H1 (cell line): ENCODE results near the gene TXLNB. TPM values are rescaled to one million over a fixed set of nuclear protein-coding genes. Genes with fewer than 3 reads are reported as not detected.

ENCODE experiments used
- CTCF ChIA-PET: fragments of 300-600 bp; sonication (Branson Sonifier 250); formaldehyde crosslinking; loops from one replicate; lab custom pipeline; 2021; ENCODE audit not compliant: partially characterized antibody; lab: Charles Lee
- POLR2A ChIA-PET: fragments of 300-600 bp; sonication (Branson Sonifier 250); formaldehyde crosslinking; loops from one replicate; lab custom pipeline; 2021; ENCODE audit warnings: inconsistent platforms; ENCODE audit not compliant: partially characterized antibody; lab: Charles Lee
- DNase-seq, 2 experiments: peaks; one replicate each; pipeline versions ENCODE4 v3.0.0 to v3.0.0-alpha.2; 2010 to 2022; ENCODE audit warnings: low spot score in 2 of 2, low read depth in 1 of 2, mixed read lengths in 1 of 2
- FAIRE-seq: peaks from 2 replicates; lab custom pipeline; 2011; peaks lifted over from hg19 to GRCh38; lab: Jason Lieb, UNC
- H2AFZ ChIP-seq: 2 replicates; pipeline ENCODE4 v1.8.1; 2012; ENCODE audit warnings: low read length, inconsistent platforms
- H2AK5ac ChIP-seq: 2 replicates; pipeline ENCODE4 v1.6.1; 2013; ENCODE audit warnings: low read depth, low read length
- H2BK120ac ChIP-seq: replicated peaks from 2 replicates; pipeline ENCODE3; 2013; ENCODE audit warnings: low read depth, low read length, inconsistent platforms
- H2BK12ac ChIP-seq: 2 replicates; pipeline ENCODE4 v1.6.1; 2013; ENCODE audit warnings: low read depth, low read length
- H2BK15ac ChIP-seq: 2 replicates; pipeline ENCODE4 v1.6.1; 2013; ENCODE audit warnings: low read length
- H2BK20ac ChIP-seq: 2 replicates; pipeline ENCODE4 v1.6.1; 2013; ENCODE audit warnings: low read length
- H2BK5ac ChIP-seq: 2 replicates; pipeline ENCODE4 v1.6.1; 2013; ENCODE audit warnings: low read depth, low read length
- H3K14ac ChIP-seq: 2 replicates; pipeline ENCODE4 v1.6.1; 2013; ENCODE audit warnings: inconsistent platforms; ENCODE audit not compliant: insufficient read length
- H3K18ac ChIP-seq: 2 replicates; pipeline ENCODE4 v1.6.1; 2013; ENCODE audit warnings: low read length; ENCODE audit errors: extremely low read depth
- H3K23ac ChIP-seq: 2 replicates; pipeline ENCODE4 v1.6.1; 2013; ENCODE audit warnings: inconsistent platforms; ENCODE audit not compliant: insufficient read length
- H3K23me2 ChIP-seq: 2 replicates; pipeline ENCODE4 v1.6.1; 2013; ENCODE audit warnings: low read depth, low read length
- H3K27ac ChIP-seq: 2 replicates; pipeline ENCODE4 v1.6.1; 2011; ENCODE audit warnings: low read depth, low read length, inconsistent platforms
- H3K27me3 ChIP-seq, 4 experiments: replicated peaks in 1 of 4; 1 replicate in 1 of 4; 2 replicates in 3 of 4; pipeline versions ENCODE4 v1.6.1 to v1.8.1; 2011 to 2013; ENCODE audit warnings: low read length in 3 of 4, mild to moderate bottlenecking in 3 of 4, inconsistent platforms in 2 of 4, mixed read lengths in 2 of 4, moderate library complexity in 1 of 4; ENCODE audit not compliant: control insufficient read depth in 3 of 4, insufficient read depth in 3 of 4; ENCODE audit errors: extremely low read depth in 1 of 4
- H3K36me3 ChIP-seq, 4 experiments: 2 replicates each; pipeline versions ENCODE4 v1.6.1 to v1.8.1; 2011 to 2013; ENCODE audit warnings: mild to moderate bottlenecking in 4 of 4, low read length in 3 of 4, moderate library complexity in 2 of 4, control low read depth in 1 of 4, inconsistent platforms in 1 of 4; ENCODE audit not compliant: insufficient read depth in 4 of 4, control insufficient read depth in 2 of 4
- H3K4ac ChIP-seq: replicated peaks from 2 replicates; pipeline ENCODE3; 2013; ENCODE audit warnings: low read length, low read depth, mixed read lengths, inconsistent platforms; ENCODE audit not compliant: insufficient read length
- H3K4me1 ChIP-seq, 4 experiments: replicated peaks in 1 of 4; 1 replicate in 1 of 4; 2 replicates in 3 of 4; pipeline versions ENCODE4 v1.6.1 to v1.8.1; 2011 to 2013; ENCODE audit warnings: low read length in 3 of 4, inconsistent platforms in 2 of 4, mixed read lengths in 1 of 4; ENCODE audit not compliant: insufficient read depth in 4 of 4, control insufficient read depth in 3 of 4
- H3K4me2 ChIP-seq, 2 experiments: 2 replicates each; pipeline versions ENCODE4 v1.6.1 to v1.8.1; 2011 to 2013; ENCODE audit warnings: low read depth in 2 of 2, low read length in 2 of 2, control low read depth in 1 of 2, inconsistent platforms in 1 of 2, mild to moderate bottlenecking in 1 of 2; ENCODE audit not compliant: insufficient read depth in 1 of 2
- H3K4me3 ChIP-seq, 4 experiments: fragments of 200-600, 300-600 bp in 1 of 4; sonication (generic), shearing (Covaris generic), sonication (Bioruptor Twin) in 1 of 4; 2 replicates each; pipeline versions ENCODE4 v1.5.1 to v1.8.1; 2011 to 2016; ENCODE audit warnings: low read length in 4 of 4, low read depth in 3 of 4, control low read depth in 2 of 4, inconsistent platforms in 2 of 4, mild to moderate bottlenecking in 2 of 4, mixed read lengths in 1 of 4, moderate library complexity in 1 of 4; ENCODE audit not compliant: insufficient read depth in 2 of 4; ENCODE audit errors: extremely low read depth in 1 of 4
- H3K56ac ChIP-seq: replicated peaks from 2 replicates; pipeline ENCODE3; 2013; ENCODE audit warnings: low read depth, mild to moderate bottlenecking, mixed read lengths, low read length, inconsistent platforms; ENCODE audit not compliant: insufficient read length
- H3K79me1 ChIP-seq: 2 replicates; pipeline ENCODE4 v1.6.1; 2013; ENCODE audit warnings: low read depth, low read length, control low read depth
- H3K79me2 ChIP-seq, 2 experiments: 2 replicates each; pipeline versions ENCODE4 v1.6.1 to v1.8.1; 2012 to 2013; ENCODE audit warnings: low read length in 2 of 2, mild to moderate bottlenecking in 2 of 2, inconsistent platforms in 1 of 2; ENCODE audit not compliant: insufficient read depth in 2 of 2, control insufficient read depth in 1 of 2
- H3K9ac ChIP-seq, 4 experiments: replicated peaks in 1 of 4; 1 replicate in 1 of 4; 2 replicates in 3 of 4; pipeline versions ENCODE4 v1.6.1 to v1.8.1; 2011 to 2013; ENCODE audit warnings: low read depth in 3 of 4, low read length in 3 of 4, control low read depth in 2 of 4, mild to moderate bottlenecking in 2 of 4, moderate library complexity in 2 of 4, inconsistent platforms in 1 of 4; ENCODE audit errors: extremely low read depth in 1 of 4
- H3K9me3 ChIP-seq, 2 experiments: 2 replicates each; pipeline versions ENCODE4 v1.6.1 to v1.8.1; 2012 to 2013; ENCODE audit warnings: mild to moderate bottlenecking in 2 of 2, moderate library complexity in 2 of 2, control low read depth in 1 of 2, inconsistent platforms in 1 of 2, low read depth in 1 of 2, low read length in 1 of 2, mixed read lengths in 1 of 2; ENCODE audit not compliant: insufficient read depth in 2 of 2
- H4K20me1 ChIP-seq, 2 experiments: replicated peaks in 1 of 2; 2 replicates each; pipeline versions ENCODE3 to v1.8.1; 2011 to 2013; ENCODE audit warnings: inconsistent platforms in 2 of 2, low read length in 2 of 2, mild to moderate bottlenecking in 1 of 2; ENCODE audit not compliant: insufficient read depth in 2 of 2, control insufficient read depth in 1 of 2
- H4K5ac ChIP-seq: 2 replicates; pipeline ENCODE4 v1.6.1; 2013; ENCODE audit warnings: low read length, low read depth, mixed read lengths, inconsistent platforms; ENCODE audit not compliant: insufficient read length
- H4K8ac ChIP-seq: 2 replicates; pipeline ENCODE4 v1.8.0; 2013; ENCODE audit warnings: mild to moderate bottlenecking, moderate library complexity, low read length, inconsistent platforms; ENCODE audit not compliant: insufficient read depth; ENCODE audit errors: extremely low read depth
- H4K91ac ChIP-seq: replicated peaks from 2 replicates; pipeline ENCODE3; 2013; ENCODE audit warnings: low read length, mixed read lengths, inconsistent platforms; ENCODE audit not compliant: insufficient read length
- CBX5 ChIP-seq: fragments of 300-800, 300-1000 bp; sonication (generic); IDR thresholded peaks from 2 replicates; pipeline ENCODE4 v1.7.1; 2016; ENCODE audit warnings: antibody characterized with exemption, low read length, low read depth
- CBX8 ChIP-seq: fragments of 300-800, 300-1000 bp; sonication (generic); IDR thresholded peaks from 2 replicates; pipeline ENCODE4 v1.7.1; 2016; ENCODE audit warnings: low read depth, low read length, borderline replicate concordance
- CHD1 ChIP-seq: IDR thresholded peaks from 2 replicates; pipeline ENCODE4 v1.6.1; 2012; ENCODE audit warnings: low read depth, low read length, improper control_type of control experiment
- CHD2 ChIP-seq: IDR thresholded peaks from 2 replicates; pipeline ENCODE4 v1.6.1; 2012; ENCODE audit warnings: low read length, improper control_type of control experiment
- CTBP2 ChIP-seq: IDR thresholded peaks from 2 replicates; pipeline ENCODE4 v1.7.0; 2011; ENCODE audit warnings: borderline replicate concordance, mild to moderate bottlenecking, moderate library complexity, mixed read lengths, low read length; ENCODE audit not compliant: insufficient read depth, insufficient read length
- EP300 ChIP-seq, 2 experiments: IDR thresholded peaks; 1 replicate in 1 of 2; 2 replicates in 1 of 2; pipeline ENCODE4 v1.6.1; 2011 to 2012; ENCODE audit warnings: low read depth in 2 of 2, low read length in 2 of 2, mild to moderate bottlenecking in 2 of 2, borderline replicate concordance in 1 of 2, inconsistent platforms in 1 of 2, moderate library complexity in 1 of 2
- GTF2F1 ChIP-seq: IDR thresholded peaks from 2 replicates; pipeline ENCODE4 v1.6.1; 2012; ENCODE audit warnings: low read depth, low read length, improper control_type of control experiment, borderline replicate concordance
- NRF1 ChIP-seq: IDR thresholded peaks from 2 replicates; pipeline ENCODE4 v1.6.1; 2011; ENCODE audit warnings: mild to moderate bottlenecking, low read depth, low read length, improper control_type of control experiment
- PHF8 ChIP-seq: fragments of 200-600 bp; sonication (generic); conservative IDR thresholded peaks from 2 replicates; pipeline ENCODE4 v1.7.1; 2012; ENCODE audit warnings: low read depth, mild to moderate bottlenecking, inconsistent platforms, low read length, moderate library complexity
- RFX5 ChIP-seq: IDR thresholded peaks from 2 replicates; pipeline ENCODE4 v1.6.1; 2011; ENCODE audit warnings: low read depth, low read length, improper control_type of control experiment, borderline replicate concordance
- RXRA ChIP-seq: IDR thresholded peaks from 2 replicates; pipeline ENCODE4 v1.6.1; 2011; ENCODE audit warnings: low read depth, mild to moderate bottlenecking, low read length, moderate library complexity; ENCODE audit not compliant: insufficient read depth
- SP1 ChIP-seq: IDR thresholded peaks from 2 replicates; pipeline ENCODE4 v1.6.1; 2011; ENCODE audit warnings: low read depth, low read length
- SRF ChIP-seq: IDR thresholded peaks from 2 replicates; pipeline ENCODE4 v1.6.1; 2011; ENCODE audit warnings: mild to moderate bottlenecking, low read depth, low read length, moderate library complexity
- TEAD4 ChIP-seq: IDR thresholded peaks from 2 replicates; pipeline ENCODE4 v1.6.1; 2012; ENCODE audit warnings: low read depth, low read length, inconsistent platforms, mixed read lengths
- ZNF274 ChIP-seq: IDR thresholded peaks from 2 replicates; pipeline ENCODE4 v1.7.0; 2012; ENCODE audit warnings: low read length, borderline replicate concordance; ENCODE audit errors: extremely low read depth
- WGBS, 2 experiments: shearing (Covaris generic) in 1 of 2; methylation state at CpG; one replicate each; pipeline versions ENCODE4 v1.1.6 to v1.1.7; 2013 to 2015; ENCODE audit warnings: low lambda C conversion rate in 2 of 2, mixed read lengths in 2 of 2, inconsistent platforms in 1 of 2, low coverage in 1 of 2, missing lambda C conversion rate in 1 of 2; ENCODE audit not compliant: insufficient replicate concordance in 2 of 2, insufficient coverage in 1 of 2, insufficient read length in 1 of 2; ENCODE audit errors: extremely low coverage in 1 of 2, missing lambda C conversion rate in 1 of 2; 5-methylcytosine and 5-hydroxymethylcytosine counted together
- polyA plus RNA-seq, 7 experiments: library from polyadenylated mRNA; depleted of rRNA in 3 of 7; stranded (reverse) in 5 of 7; unstranded in 2 of 7; fragments of >200 nt in 5 of 7; fragments of 200-250 nt in 2 of 7; gene quantifications; 1 replicate in 5 of 7; 2 replicates in 1 of 7; 4 replicates in 1 of 7; pipeline versions ENCODE4 v1.2.1 to v1.2.3, GENCODE V29; 2011 to 2013; ENCODE audit warnings: missing spikeins in 2 of 7, mixed read lengths in 2 of 7
- total RNA-seq: library from RNA; stranded (reverse); fragmentation: NEBNext Ultra II Directional; extraction: Animal tissue kit (Norgen Biotek cat#: 25700); gene quantifications from 2 replicates; pipeline ENCODE4 v1.2.1, GENCODE V29; 2021

Gene TXLNB
- total and polyA plus RNA-seq, 2 of the 8 experiments (the other 6 are each of a cell fraction or from before 2014, with no cell fraction given) = 0.05 to 0.17 TPM

GRCh38 chr6:139287868-139288267 is 3.9 kb downstream of the TXLNB start:
- H2BK5ac ChIP-seq = no peak overlapping the region
- ChIA-PET POLR2A (no interaction called here), CTCF (interaction anchor here (1.2 to 1.5 kb wide), 2 partner anchors 13 to 46 kb away, joined by 3 to 5 read pairs; no protein-coding TSS in a partner anchor)
- no peak overlapping the region for H2BK120ac ChIP-seq
- no peaks in the 10 kb centered on the region for H3K79me2 ChIP-seq
- H3K27ac ChIP-seq = no peak overlapping the region
- no peak overlapping the region for H3K23ac ChIP-seq
- H2BK12ac ChIP-seq = no peak overlapping the region
- H3K56ac ChIP-seq = no peak overlapping the region
- no peaks in the 10 kb centered on the region for H3K27me3 ChIP-seq
- H3K9me3 ChIP-seq = 0 out of 4 replicates have a peak, but pooled peaks cover 0 to 3% of the 10 kb centered on the region in 2 experiments
- H3K4me3 ChIP-seq = no peak overlapping the region
- no peak overlapping the region for H2AFZ ChIP-seq
- WGBS, 2 experiments = 96% methylated on average over 2 of the region's 2 CpGs; no CpG with 5 or more reads in 1 of the 2 experiments
- no peak overlapping the region for H3K9ac ChIP-seq
- no peaks in the 10 kb centered on the region for H3K79me1 ChIP-seq
- H2AK5ac ChIP-seq = no peak overlapping the region
- no peak overlapping the region for H4K8ac ChIP-seq
- H3K14ac ChIP-seq = no peak overlapping the region
- no peak overlapping the region for H4K5ac ChIP-seq
- no peak overlapping the region for H3K4ac ChIP-seq
- no peak overlapping the region for H2BK20ac ChIP-seq
- H3K4me1 ChIP-seq = peaks cover 2 to 6% (median 5%) of the 10 kb centered on the region in 4 experiments; a peak in 4 of 7 replicates
- H3K18ac ChIP-seq = no peak overlapping the region
- no peaks in the 10 kb centered on the region for H4K20me1 ChIP-seq
- H4K91ac ChIP-seq = no peak overlapping the region
- FAIRE-seq (no peak), DNase-seq (no peak)
- H3K23me2 ChIP-seq = no peaks in the 10 kb centered on the region
- H3K36me3 ChIP-seq = no peaks in the 10 kb centered on the region
- no peak overlapping the region for H3K4me2 ChIP-seq
- no peak overlapping the region for H2BK15ac ChIP-seq
- TF ChIP-seq SP1 = no peak
- no peak for TF ChIP-seq ZNF274
- no peak for TF ChIP-seq EP300 (IDR thresholded peaks at IDR 0.05; ENCODE audit: borderline replicate concordance in 1 of 2, low read depth in 2 of 2, low read length in 2 of 2)
- no peak for TF ChIP-seq CTBP2
- TF ChIP-seq CHD2 = no peak
- no peak for TF ChIP-seq RXRA
- TF ChIP-seq PHF8 = no peak
- TF ChIP-seq SRF = no peak
- no peak for TF ChIP-seq CBX8
- TF ChIP-seq NRF1 = no peak
- no peak for TF ChIP-seq CHD1
- TF ChIP-seq GTF2F1 = no peak
- no peak for TF ChIP-seq TEAD4
- TF ChIP-seq CBX5 = no peak
- no peak for TF ChIP-seq RFX5
